HG03159 (cell line): ENCODE results near the gene IFNAR1.

Experiments
- ATAC-seq: cut with Tn5 transposase; IDR thresholded peaks from one replicate; pipeline ENCODE4 v1.9.1; 2021; ENCODE audit warnings: mild to moderate bottlenecking, moderate library complexity; ENCODE audit not compliant: unreplicated experiment

Gene IFNAR1

DNA sequence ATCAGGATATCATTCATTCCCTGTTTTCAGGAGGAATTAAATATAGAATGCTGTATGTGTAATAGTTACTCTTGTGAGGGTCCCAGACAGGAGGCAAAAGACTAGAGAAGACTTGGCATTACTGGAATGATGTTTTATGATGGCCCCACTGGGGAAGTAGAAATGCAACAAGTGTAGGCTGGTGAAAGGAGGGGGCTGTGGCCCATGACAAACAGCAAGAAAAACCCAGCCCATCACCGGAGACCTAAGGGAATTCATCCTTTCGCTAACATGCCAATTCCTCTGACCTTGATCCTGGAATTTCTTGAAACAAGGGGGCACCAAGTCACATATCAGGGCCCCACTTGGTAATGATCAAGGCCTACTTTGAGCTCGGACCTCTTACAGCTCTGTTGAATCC is 72.9 kb downstream of the IFNAR1 start:
- no peak for ATAC-seq

DNA sequence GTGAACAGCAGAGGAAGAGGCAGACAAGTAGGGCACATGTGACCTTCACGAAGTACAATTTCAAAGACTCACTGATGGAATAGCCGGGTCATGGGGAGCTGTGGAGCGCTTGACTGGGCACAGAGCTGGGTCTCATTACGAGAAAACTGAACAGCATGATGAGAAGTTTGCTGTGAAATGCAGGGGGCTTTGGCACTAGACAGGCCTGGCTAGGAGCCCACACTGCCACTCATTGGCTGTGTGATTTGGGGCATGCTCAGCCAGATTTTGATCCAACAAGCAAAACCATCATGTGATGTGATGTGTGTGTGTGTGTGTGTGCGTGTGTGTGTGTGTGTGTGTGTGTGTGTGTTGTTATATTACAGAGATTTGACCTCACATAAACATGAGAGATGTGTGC is 73.6 kb downstream of the IFNAR1 start:
- ATAC-seq = no peak

DNA sequence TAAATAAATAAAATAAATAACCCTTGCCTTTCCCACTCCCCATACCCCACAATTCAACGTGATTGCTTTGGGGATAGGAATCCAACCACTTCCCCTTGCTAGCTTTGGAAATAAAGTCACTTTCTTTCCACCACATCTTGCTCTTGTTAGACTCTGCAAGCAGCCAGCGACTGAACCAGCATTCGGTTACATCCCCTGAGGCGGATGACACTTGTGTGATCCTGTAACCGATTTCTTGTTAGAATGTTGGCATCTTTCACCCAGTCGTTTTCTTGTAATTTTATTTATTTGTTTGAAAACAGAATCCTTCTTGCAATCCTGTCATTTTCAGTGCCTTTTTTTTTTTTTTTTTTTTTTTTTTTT is 76.8 kb downstream of the IFNAR1 start:
- ATAC-seq = no peak

DNA sequence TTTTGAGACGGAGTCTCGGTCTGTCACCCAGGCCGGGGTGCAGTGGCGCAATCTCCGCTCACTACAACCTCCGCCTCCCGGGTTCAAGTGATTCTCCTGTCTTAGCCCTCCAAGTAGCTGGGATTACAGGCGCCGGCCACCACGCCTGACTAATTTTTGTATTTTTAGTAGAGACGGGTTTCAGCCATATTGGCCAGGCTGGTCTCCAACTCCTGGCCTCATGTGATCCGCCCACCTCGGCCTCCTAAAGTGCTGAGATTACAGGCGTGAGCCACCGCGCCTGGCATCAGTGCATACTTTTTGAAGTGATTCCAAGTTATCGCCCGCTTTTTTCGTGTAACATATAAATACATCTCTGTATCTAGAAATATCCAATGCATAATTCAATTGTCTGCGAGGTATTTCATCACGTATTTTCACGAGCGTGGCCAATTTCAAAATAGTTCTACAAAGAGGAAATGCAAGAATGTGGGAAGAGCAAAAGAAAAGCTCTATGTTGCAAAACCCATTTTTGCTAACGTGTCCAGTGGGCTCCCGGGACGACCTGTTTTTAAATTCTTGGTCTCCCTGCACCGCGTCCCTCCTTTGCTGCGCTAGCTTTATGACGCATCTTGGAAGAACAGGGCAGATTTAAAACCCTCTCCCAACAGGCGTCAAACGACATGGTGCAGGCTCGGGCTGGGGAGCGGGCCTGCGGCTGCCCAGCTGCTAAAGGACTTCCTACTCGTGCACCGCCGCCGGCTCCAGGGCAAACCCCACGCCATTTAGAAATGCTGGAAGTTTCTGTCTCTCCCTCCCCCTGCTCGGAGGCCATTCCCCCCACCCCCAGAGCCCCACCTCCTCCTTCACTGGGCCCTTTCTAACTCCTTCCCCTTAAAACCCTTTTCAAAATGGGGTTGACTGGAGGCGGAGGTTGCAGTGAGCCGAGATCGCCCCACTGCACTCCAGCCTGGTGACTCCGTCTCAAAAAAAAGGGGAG is 77.5 kb downstream of the IFNAR1 start:
- no peak for ATAC-seq

DNA sequence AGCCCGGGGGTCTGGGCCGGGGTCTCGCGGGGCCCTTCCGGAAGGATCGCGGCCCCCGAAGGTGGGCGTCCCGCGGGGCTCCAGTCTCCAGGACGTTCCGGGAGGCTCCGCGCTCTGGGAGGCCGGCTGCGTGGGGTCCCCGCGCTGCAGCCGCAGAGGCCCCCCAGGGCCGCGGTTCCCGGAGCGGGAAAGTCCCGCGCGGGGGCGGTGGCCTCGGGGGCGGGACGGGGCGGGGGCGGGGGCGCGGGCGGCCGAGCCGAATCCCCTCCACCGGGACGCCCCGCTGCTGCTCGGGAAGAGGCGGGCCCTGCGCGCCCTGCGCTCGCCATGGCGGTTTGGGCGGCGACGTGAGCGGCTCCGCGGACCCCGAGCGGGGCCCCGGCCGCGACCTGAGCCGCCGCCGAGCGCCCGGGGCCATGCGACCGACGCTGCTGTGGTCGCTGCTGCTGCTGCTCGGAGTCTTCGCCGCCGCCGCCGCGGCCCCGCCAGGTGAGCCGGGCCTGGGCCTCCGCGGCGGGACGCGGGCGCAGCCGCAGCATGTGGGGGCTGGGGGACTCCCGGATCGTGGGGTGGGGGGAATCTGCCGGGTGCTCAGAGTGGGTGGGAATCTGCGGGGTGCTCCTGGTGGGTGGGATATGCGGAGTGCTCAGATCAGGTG is 78.5 kb downstream of the IFNAR1 start, which contains the start of gene IFNGR2:
IFNGR2 (plus strand) TSS at position 286 of the 658 bp plus-strand sequence; CDS start at position 417, 131 bp downstream.
- peak; percentile 36 for ATAC-seq

DNA sequence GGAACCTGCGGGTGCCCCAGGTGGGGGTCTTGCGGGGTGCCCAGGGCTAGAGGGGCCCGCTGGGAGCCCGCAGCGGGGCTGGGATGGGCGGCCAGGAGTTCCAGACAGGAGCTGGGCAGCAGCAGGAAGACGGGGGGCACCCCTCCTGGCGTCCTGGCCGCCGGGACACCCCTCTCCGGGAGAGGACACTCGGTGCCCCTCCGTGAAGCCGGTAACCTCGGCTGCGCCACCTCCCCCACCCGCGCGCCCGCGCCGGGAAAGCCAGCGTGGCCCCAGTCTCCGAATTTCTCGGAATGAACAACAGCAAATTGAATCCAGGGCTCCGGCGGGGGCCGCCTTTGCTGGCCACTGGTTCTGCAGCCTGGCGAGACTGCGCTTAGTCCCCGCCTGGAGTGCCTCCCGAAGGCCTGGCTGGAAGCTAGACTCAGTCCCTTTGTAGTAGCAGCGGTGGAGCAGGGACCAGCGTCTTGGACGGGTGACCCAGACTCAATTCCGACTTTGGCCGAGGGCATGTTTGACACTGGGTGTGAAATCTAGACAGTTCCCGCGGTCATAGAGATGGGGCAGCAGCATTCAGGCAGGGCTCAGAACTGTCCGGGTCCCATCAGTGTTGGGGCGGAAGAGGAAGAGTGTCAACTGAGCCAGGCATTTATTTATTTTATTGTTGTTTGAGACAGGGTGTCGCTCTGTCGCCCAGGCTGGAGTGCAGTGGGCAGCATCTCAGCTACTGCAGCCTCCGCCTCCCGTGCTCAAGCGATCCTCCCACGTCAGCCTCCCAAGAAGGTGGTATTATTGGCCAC is 79.2 kb downstream of the IFNAR1 start:
- ATAC-seq = peak; percentile 36

DNA sequence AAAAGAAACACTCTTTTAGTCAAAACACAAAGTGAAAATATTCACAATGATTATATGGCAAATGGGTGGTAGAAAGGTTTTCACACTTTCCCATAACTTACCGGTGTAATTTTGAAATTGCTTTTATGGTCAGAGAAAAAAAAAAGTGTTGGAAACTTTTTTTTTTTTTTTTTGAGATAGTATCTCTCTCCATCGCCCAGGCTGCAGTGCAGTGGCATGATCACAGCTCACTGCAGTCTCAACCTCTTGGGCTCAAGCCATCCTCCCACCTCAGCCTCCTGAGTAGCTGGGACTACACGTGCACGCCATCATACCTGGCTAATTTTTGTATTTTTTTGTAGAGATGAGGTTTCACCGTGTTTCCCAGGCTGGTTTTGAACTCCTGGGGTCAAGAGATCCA is 81.7 kb downstream of the IFNAR1 start:
- ATAC-seq = no peak
